Left renal pelvis (tissue), 4 donors: ENCODE measurements around the gene GRB10. TPM values are rescaled to one million over a fixed set of nuclear protein-coding genes. Genes with fewer than 3 reads are reported as not detected.
"Not testable (repeated sequence)": the region's sequence is repeated elsewhere in the genome, so short reads cannot be mapped to it uniquely, and the experiment has no call there.

Experiments
- DNase-seq, 4 donors: peaks; one replicate each; pipeline ENCODE4 v3.0.0-alpha.2; 2013; ENCODE audit warnings: low read depth in 4 of 4, low spot score in 3 of 4
- polyA plus RNA-seq, 4 donors: library from polyadenylated mRNA; unstranded; fragments of 120-200 nt; gene quantifications; one replicate each; pipeline ENCODE4 v1.2.1, GENCODE V29; 2013; ENCODE audit not compliant: insufficient read length in 4 of 4

The GRB10 gene
- polyA plus RNA-seq, 4 donors = 13.6 to 43.4 (median 31.6) TPM

DNA sequence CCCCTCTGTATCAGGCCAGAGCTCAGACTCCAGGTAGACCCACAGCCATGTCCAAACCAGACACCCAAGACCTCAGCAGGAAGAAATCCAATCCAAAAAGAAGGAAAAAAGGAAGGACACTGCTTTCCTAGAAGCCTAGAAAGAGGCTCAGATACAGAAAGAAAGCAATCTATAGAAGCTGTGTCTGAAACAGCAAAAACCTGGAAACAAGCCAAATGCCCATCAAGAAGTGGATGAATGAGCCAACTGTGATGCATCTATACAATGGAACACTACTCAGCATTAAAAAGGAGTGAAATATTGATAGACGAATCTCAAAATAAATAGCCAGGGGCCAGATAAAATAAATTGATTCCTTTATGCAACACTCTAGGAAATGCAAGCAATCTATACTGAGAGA lies 31.6 kb downstream of the GRB10 start:
- no peak for DNase-seq

GRCh38 chr7:50749896-50750295 lies 32.8 kb downstream of the GRB10 start:
- no peak for DNase-seq

DNA sequence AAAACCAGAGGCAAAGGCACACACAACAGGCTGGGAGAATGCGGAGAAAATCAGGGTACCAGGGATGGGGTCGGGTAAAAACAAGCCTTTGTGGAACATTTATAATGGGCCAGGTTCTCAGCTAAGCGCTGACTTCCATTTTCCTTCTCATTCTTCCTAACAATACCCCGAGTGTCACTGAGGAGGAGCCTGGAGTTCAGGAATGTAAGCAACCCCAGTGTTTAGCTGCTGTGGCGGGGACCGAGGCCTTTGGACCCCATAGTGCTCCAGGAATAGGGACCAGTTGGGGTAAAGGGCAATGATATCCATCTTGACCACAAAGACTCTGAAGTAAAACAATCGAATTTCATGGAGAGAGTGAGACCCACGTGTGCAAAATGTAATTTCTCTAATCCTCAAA lies 34.2 kb downstream of the GRB10 start:
- no peak for DNase-seq

- DNase-seq = no peak
Observed at GRCh38 chr7:50745835-50746234, 36.9 kb downstream of the GRB10 start.

GRCh38 chr7:50745336-50745735 lies 37.4 kb downstream of the GRB10 start:
- no peak for DNase-seq

DNA sequence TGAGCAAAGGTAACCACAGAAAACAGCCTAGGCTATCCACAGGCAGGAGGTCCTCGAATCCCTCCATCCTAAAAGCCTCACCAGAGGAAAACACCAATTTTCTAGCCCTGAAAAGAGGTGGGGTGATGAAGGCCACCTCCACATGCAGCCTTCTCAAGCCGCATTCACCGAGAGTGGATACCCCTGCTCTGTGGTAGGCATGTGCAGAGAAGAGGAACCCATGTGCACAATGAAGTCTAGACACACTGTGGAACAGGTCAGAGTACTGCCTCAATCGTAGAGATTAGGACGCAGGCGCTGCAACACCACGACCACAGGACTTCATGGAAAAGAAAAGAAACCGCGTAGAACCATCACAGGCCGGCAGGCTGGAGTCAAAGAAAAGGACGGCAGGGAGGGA lies 38.8 kb downstream of the GRB10 start:
- DNase-seq = no peak

DNA sequence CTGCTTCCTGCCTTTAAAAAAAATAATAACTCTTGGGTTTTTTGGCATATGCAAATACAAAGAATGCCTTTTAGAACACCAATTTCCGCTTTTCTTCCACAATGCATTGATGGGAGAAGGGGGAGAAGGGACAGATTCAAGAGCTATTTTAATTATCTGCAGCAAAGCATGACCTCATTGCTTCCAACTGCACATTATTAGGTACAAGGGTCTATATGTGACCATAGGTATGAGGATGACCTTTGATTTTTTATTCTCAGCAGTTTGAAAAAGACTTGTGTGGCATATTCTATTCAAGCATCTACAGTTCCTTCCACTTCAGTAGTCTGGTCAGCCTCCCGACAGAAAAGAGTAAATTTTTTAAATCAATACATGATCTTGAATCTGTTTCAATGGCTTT lies 39.7 kb downstream of the GRB10 start:
- no peak for DNase-seq

DNA sequence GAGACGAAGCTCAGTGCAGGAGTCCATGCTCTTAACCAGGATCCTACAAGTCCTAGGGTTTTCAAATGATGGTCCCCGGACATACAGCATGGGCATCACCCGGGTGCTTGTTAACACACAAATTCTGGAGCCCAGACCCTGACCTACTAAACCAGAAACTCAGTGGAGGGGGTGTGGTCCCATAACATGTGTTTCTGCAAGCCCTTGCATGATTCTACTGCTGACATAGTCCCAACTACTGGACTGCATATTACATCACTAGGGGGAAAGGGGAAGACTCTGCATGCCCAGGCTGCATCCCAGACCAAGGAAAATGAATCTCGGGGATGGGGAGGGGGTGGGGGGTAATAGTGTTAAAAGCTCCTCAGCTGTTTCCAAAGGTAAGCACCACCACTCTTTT lies 40.3 kb downstream of the GRB10 start:
- no peak for DNase-seq

DNA sequence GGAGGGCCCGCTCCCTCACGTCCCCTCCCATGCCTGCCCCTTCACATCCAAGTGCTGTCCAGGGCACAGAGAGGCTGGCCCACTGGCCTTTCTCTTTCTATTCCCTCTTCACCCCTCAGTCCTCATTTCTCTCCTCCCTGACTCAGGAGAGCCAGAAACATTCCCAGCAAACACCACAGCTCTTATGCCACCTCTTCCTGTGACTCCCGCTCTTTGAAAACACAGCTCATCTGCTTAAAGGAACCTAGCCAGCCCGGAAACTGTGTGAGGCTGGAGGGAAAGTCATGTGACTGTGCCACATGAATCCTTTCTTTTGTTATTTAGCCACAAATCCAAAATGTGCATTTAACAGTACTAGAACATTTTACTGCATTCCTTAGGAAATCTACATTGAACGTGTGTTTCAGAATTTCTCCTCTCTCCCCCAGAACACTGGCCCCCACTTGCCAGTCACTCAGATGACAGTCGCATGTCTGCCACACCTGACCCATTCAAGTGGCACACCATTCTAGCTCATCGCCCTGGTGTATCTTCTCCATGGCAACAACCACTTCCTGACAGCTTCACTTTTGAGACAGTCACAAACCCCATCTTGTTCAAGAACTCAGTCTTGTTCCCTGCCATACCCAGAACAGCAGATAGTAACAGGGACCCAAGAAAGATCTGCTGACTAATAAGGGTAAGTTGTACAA lies 42.8 kb downstream of the GRB10 start:
- no peak for DNase-seq

DNA sequence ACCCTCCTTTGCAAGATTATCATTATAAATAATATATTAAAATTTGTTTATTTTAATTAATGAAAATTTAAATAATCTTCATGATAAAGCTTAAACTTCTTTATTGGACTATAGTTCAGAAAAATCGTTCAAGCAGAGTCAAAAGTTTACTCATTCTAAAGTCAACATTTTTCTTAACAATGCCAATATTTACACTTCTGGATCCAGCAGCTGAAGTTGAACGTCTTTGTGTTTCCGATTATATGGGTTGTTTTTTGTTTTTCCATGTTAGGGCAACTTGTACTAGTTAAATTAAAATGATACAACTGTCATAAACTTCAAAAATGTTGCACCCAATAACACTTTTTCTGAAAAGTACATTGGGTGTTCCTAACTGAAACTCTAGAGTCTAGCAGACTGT lies 43.8 kb downstream of the GRB10 start:
- DNase-seq = no peak

DNA sequence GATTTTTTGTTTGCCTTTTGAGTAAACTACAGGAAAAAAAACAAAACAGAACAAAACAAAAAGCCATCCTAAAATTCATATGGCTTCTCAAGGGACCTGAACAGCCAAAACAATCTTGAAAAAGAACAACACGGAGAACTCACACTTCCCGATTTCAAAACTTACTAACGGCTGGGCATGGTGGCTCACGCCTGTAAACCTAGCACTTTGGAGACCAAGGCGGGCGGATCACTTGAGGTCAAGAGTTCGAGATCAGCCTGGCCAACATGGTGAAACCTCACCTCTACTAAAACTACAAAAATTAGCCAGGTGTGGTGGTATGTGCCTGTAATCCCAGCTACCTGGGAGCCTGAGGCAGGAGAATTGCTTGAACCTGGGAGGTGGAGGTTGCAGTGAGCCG lies 46.9 kb downstream of the GRB10 start:
- not testable (repeated sequence) for DNase-seq

DNA sequence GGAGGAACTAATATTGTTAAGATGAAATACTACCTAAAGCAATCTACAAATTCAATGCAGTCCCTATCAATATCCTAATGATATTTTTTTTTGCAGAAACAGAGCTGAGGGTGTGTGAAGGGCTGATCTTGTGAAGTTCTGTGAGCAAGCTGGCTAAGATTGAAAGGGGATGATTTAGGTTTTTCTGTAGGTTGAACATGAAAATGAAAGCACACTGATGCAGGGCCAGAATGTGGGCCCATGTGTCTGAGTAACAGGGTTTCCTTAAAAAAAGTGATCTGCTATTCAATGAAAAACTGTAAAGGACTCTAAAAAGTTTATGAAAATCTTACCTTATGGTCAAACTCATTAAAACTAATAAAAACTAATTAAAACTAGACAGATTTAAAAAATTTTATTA lies 47.4 kb downstream of the GRB10 start:
- DNase-seq = no peak

DNA sequence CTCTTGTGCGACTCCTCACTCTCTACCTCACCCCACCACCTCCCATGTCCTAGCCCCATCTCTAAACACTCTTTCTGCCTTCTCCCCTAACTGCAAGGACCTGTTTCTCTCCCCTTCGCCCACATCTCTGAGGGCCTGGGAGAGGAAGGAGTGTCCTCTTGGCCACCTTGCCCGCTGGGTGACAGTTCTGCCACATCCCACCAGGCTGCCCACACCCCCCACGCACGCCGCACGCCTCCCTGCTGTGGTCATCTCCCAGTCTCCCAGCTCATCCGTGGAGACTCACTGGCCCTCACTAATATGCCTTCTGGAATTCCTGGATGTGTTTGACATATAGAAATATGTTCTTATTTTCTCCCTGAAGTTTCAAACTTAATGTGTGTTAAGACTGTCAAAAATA lies 48.5 kb downstream of the GRB10 start:
- DNase-seq = no peak

GRCh38 chr7:50733552-50733951 lies 49.1 kb downstream of the GRB10 start:
- DNase-seq = no peak

- no peak for DNase-seq
Observed at GRCh38 chr7:50731703-50732582, 50.8 kb downstream of the GRB10 start.

DNA sequence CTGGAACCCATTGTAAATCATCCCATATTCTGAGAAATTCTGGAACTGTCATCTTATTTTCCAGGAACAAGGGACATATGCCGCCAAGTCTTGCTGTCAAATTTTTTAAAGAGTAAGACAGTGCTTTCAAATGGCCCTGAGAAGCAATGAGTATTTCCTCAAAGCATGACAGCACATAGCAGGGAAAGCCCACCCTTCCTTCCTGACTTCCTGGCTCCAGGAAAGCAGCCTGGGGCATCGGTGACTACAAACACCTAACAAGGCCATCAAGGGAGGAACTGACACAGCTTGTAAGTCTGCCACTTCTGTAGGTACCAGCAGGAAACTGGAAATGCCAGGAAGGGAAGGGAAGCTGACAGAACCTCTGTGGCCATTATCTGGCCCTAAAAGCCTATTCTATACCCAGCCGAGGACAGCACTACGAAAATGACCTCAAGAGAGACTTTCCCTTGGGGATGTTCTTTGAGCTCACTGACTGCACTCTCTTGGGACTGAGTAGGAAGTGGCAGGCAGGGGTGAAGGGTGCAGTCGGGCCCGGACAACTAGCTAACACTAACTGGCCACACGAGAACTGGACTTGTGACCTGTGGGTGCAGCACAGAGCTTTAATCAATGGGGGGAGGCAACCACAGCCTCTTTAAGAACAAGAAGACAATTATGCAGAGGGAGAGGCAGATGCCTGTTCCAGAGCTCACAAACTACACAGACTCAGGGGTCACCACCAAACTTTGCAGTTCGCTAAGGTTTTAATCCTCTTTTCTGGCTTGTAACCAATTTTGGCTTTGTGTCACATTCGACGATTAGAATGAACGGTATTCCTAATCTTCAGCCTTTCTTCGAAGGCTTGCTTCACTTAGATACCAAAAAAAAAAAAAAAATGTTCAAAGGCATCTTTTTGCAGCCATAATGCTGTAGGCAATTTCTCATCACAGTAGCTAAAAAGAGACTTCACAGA lies 52.0 kb downstream of the GRB10 start:
- DNase-seq = no peak

DNA sequence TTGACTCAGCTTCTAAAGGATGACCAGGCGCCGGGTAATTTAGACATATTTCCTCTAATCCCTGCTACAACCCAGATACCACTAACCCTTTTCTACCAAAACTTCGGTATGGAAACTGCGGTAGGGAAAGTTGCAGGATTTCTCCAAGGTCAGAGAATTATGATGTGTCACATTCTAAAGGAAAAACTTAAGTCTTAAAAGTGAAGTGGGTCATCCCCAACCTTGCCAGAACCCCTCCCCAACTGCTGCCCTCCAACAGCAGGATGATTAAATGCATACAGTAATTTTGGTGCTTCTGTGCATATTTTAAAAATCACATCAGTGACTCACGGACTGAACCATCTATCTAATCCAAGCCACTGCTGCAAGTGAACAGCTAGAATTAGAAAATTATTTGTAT lies 52.7 kb downstream of the GRB10 start:
- no peak for DNase-seq

- DNase-seq = no peak
Observed at GRCh38 chr7:50728184-50728583, 54.5 kb downstream of the GRB10 start.

GRCh38 chr7:50727711-50728110 lies 55.0 kb downstream of the GRB10 start:
- DNase-seq = no peak

DNA sequence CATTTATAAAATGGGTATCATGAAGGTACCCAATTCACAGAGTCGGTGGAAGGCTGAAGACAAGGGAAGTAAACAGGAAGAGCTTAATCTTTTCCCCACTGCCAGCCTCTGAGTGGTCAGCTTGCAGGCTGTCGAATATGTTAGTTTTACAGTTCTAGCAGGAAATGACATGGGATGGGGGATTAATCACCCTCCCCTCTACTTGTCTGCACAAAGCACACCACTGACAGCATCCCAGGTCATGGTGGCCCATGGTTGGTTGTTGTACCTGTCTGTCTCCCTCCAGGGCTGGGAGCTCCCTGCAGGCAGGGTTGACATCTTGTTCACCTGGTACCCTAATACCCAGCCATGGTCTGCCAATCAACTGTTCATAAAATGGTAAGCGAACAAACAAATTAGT lies 55.6 kb downstream of the GRB10 start:
- DNase-seq = no peak

DNA sequence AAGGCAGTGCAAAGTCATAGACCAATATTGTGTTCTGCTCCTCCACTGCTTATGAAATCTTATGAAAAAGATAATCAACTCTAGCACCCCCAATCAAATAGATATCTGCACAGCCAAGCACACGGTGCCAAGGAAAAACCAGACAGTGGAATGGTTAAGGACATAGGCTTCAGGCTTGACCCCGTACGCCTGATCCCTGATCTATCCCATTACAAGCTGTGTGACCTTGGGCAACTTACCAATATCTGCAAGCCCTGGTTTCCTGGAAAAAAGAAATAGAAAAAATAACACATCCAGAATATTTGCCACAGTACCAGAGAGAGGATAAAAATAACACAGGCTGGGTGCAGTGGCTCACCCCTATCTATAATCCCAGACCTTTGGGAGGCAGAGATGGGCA lies 56.9 kb downstream of the GRB10 start:
- no peak for DNase-seq
